ENCODE measurements around the gene PLEKHA8. TPM values are rescaled to one million over a fixed set of nuclear protein-coding genes. Genes with fewer than 3 reads are reported as not detected.
A peak's percentile ranks its signal among the peaks of the same experiment; 100 is the strongest.

Gene PLEKHA8
- total RNA-seq, 1 donor from 2014 or later, result 17.1 TPM

GRCh38 chr7:30026229-30027064, 1.8 kb upstream of the PLEKHA8 start, which contains the start of gene FKBP14:
Gene FKBP14, minus strand, starts transcription at chr7:30026702. Its CDS starts 194 bp downstream, at chr7:30026508.
- no peak for TF ChIP-seq CTCF (IDR thresholded peaks at IDR 0.05; ENCODE audit: insufficient read depth, low read length, severe bottlenecking)
- Histone ChIP-seq H3K27me3 (ENCODE audit: control insufficient read depth, insufficient read depth, low read length) (no peaks in the 10 kb centered on the region), H3K4me3 (ENCODE audit: low read depth, low read length) (peak within 1 kb of the TSS; percentile 76), H3K36me3 (ENCODE audit: control insufficient read depth, insufficient read depth, low read length) (peaks cover 2% of the 10 kb centered on the region)
- FAIRE-seq (no peak), DNase-seq (ENCODE audit: low read depth) (peak; percentile 97)

- no peak for TF ChIP-seq CTCF (IDR thresholded peaks at IDR 0.05; ENCODE audit: insufficient read depth, low read length, severe bottlenecking)
- peak; percentile 95 for DNase-seq (ENCODE audit: low read depth)
- Histone ChIP-seq H3K27me3 (ENCODE audit: control insufficient read depth, insufficient read depth, low read length) (no peaks in the 10 kb centered on the region), H3K4me3 (ENCODE audit: low read depth, low read length) (peak overlapping the region; percentile 76), H3K36me3 (ENCODE audit: control insufficient read depth, insufficient read depth, low read length) (no peaks in the 10 kb centered on the region)
- FAIRE-seq, result no peak
Observed at GRCh38 chr7:30027065-30027456, 1.2 kb upstream of the PLEKHA8 start.

GRCh38 chr7:30027740-30028215, 434 bp upstream of the PLEKHA8 start:
- no peaks in the 10 kb centered on the region for H3K36me3 ChIP-seq (ENCODE audit: control insufficient read depth, insufficient read depth, low read length)
- FAIRE-seq (no peak), DNase-seq (ENCODE audit: low read depth) (no peak)
- TF ChIP-seq CTCF (IDR thresholded peaks at IDR 0.05; ENCODE audit: insufficient read depth, low read length, severe bottlenecking), result no peak
- no peaks in the 10 kb centered on the region for H3K27me3 ChIP-seq (ENCODE audit: control insufficient read depth, insufficient read depth, low read length)
- H3K4me3 ChIP-seq (ENCODE audit: low read depth, low read length), result peak overlapping the region; percentile 76

GRCh38 chr7:30028749-30029635, 780 bp downstream of the PLEKHA8 start:
- peak overlapping the region; percentile 76 for H3K4me3 ChIP-seq (ENCODE audit: low read depth, low read length)
- FAIRE-seq (no peak), DNase-seq (ENCODE audit: low read depth) (peak; percentile 26)
- H3K36me3 ChIP-seq (ENCODE audit: control insufficient read depth, insufficient read depth, low read length), result no peaks in the 10 kb centered on the region
- no peak for TF ChIP-seq CTCF (IDR thresholded peaks at IDR 0.05; ENCODE audit: insufficient read depth, low read length, severe bottlenecking)
- no peaks in the 10 kb centered on the region for H3K27me3 ChIP-seq (ENCODE audit: control insufficient read depth, insufficient read depth, low read length)

GRCh38 chr7:30029696-30030095, 1.5 kb downstream of the PLEKHA8 start:
- peak; percentile 5 for TF ChIP-seq CTCF (IDR thresholded peaks at IDR 0.05; ENCODE audit: insufficient read depth, low read length, severe bottlenecking)

More at GRCh38 chr7:30029696-30030095, 1.5 kb downstream of the PLEKHA8 start:
- Histone ChIP-seq H3K27me3 (ENCODE audit: control insufficient read depth, insufficient read depth, low read length) (no peaks in the 10 kb centered on the region), H3K36me3 (ENCODE audit: control insufficient read depth, insufficient read depth, low read length) (no peaks in the 10 kb centered on the region), H3K4me3 (ENCODE audit: low read depth, low read length) (peak overlapping the region; percentile 76)
- FAIRE-seq, result no peak
- DNase-seq (ENCODE audit: low read depth), result peak; percentile 34

Measured in bronchial epithelial cell (primary cell).